Stimulated activated naive CD8-positive, alpha-beta T cell treated with anti-CD3 and anti-CD28 coated beads, Interleukin-15, Interleukin-2, amounts not matched to agents 100 U/mL and 50 U/mL, for 24 hours (primary cell): Measurements from ENCODE around the gene SV2B.
"Not testable (repeated sequence)": the region's sequence is repeated elsewhere in the genome, so short reads cannot be mapped to it uniquely, and the experiment has no call there.

Experiments used
- ATAC-seq: fragments of 150-1000 bp; cut with Tn5 transposase; one replicate; pipeline ENCODE4 v1.10.0; 2021
- DNase-seq: peaks from one replicate; pipeline ENCODE4 v3.0.0; 2021

The SV2B gene

GRCh38 chr15:91316126-91316525 is 216.1 kb downstream of the SV2B start:
- DNase-seq (no peak), ATAC-seq (no peak)

DNA sequence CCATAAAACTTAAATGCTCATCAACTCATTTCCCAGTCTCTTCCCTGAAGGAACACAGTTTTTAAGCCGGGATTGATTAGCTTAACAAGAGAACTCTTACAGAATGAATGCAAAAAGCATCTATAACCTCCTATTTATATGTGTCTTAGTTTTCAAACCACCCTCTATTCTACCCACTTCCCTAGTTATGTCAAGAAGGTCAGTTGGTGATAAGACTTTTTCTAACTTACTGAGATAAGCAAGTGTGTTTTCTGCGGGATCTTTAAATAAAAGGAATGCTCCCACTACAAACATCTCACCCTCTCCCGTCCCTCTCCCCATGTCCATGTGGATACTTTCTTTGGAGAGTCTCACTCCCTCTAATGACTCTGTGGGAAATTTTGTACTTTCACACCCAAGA is 218.5 kb downstream of the SV2B start:
- no peak for DNase-seq
- ATAC-seq: no peak

GRCh38 chr15:91318931-91319330 is 218.9 kb downstream of the SV2B start:
- no peak for ATAC-seq
- no peak for DNase-seq

GRCh38 chr15:91319371-91320059 is 219.5 kb downstream of the SV2B start:
- DNase-seq (no peak), ATAC-seq (no peak)

DNA sequence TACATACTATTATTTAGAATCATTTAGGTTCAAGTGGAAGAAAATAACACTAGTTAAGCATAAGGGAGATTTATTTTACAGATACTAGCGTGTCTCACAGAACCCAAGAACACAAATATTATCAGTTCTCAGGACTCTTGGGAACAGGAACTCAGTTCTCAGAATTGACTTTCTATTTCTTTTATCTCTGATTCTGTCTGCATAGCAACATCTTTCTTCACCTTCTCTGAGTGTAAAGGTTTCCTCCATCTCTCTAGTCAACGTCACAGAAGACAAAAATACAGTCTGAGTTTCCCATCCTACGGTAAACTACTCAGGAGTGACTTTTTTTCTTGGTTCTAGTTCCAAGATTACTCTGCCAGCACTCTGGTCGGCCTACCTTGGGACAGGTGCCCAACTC is 220.0 kb downstream of the SV2B start:
- peak; percentile 46 for ATAC-seq
- no peak for DNase-seq

GRCh38 chr15:91329914-91330313 is 229.9 kb downstream of the SV2B start:
- ATAC-seq (no peak), DNase-seq (no peak)

DNA sequence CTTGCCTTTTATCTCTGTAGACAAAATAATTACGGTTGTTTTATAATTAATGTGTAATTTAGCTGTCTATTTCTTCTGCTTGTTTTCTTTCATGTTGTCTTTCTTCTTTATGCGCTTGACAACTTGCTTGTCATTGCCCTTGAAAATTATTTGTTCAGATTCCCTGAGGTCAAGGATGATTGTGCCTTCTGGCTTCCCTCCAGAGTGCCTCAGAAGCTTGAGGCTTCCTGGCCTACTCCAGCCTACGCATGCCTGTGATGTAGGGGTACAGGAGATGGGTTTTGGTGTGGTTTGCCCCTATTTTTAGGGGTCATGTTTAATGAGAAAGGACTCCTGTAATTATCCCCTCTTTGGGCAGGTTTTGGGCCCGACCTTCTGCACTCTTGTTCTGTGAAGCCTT is 231.5 kb downstream of the SV2B start:
- DNase-seq (no peak), ATAC-seq (no peak)

- no peak for ATAC-seq
- DNase-seq: no peak
Measured at GRCh38 chr15:91335702-91336101, 235.6 kb downstream of the SV2B start.

GRCh38 chr15:91336687-91337086 is 236.6 kb downstream of the SV2B start:
- no peak for ATAC-seq

DNA sequence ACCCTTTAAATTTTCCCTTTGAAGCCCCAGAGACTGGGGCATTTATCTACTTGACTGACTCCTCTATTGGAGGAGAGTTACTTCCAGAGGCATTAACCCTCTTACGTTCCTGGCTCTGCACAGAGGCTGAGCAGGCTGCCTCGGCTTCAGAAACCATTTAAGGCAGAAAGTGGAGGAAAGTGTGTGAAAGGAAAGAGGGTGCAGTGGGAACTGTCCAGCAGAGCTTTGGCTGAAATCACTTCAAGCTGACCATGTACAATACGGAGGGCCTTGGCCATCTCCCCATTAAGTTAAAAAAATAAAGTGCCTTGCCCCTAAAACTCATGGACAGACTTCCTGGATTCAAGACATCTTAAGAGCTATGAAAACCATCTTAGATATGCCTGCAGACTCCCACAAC is 238.7 kb downstream of the SV2B start:
- DNase-seq (peak; percentile 9), ATAC-seq (no peak)

More at GRCh38 chr15:91336687-91337086, 236.6 kb downstream of the SV2B start:
- no peak for DNase-seq

- no peak for DNase-seq
- ATAC-seq: no peak
Measured at GRCh38 chr15:91342097-91342496, 242.0 kb downstream of the SV2B start.

DNA sequence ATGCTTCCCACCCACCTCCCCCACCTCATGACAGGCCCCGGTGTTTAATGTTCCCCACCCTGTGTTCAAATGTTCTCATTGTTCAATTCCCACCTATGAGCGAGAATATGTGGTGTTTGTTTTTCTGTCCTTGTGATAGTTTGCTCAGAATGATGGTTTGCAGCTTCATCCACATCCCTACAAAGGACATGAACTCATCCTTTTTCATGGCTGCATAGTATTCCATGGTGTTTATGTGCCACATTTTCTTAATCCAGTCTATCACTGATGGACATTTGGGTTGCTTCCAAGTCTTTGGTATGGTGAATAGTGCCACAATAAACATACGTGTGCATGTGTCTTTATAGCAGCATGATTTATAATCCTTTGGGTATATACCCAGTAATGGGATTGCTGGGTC is 244.9 kb downstream of the SV2B start:
- not testable (repeated sequence) for ATAC-seq, DNase-seq

- DNase-seq (no peak), ATAC-seq (no peak)
Measured at GRCh38 chr15:91345736-91346135, 245.7 kb downstream of the SV2B start.

- ATAC-seq (no peak), DNase-seq (no peak)
Measured at GRCh38 chr15:91346259-91346658, 246.2 kb downstream of the SV2B start.

GRCh38 chr15:91348752-91349500 is 248.9 kb downstream of the SV2B start:
- DNase-seq (no peak), ATAC-seq (no peak)
